Right atrium auricular region (tissue), 2 donors: ENCODE results near the gene TSG101. TPM values are rescaled to one million over a fixed set of nuclear protein-coding genes. Genes with fewer than 3 reads are reported as not detected.

Source experiments
- DNase-seq: peaks from one replicate; pipeline ENCODE4 v3.0.0-alpha.2; 2019; ENCODE audit warnings: low spot score
- H3K27ac ChIP-seq, 2 donors: fragments of 200-600 bp; sonication (generic); 1 replicate in 1 of 2; 2 replicates in 1 of 2; pipeline ENCODE4 v1.5.1; 2016 to 2019
- H3K27me3 ChIP-seq, 2 donors: fragments of 200-600 bp; sonication (generic); one replicate each; pipeline versions ENCODE4 v1.5.1 to v1.6.0; 2017 to 2019
- H3K36me3 ChIP-seq: fragments of 200-600 bp; sonication (generic); one replicate; pipeline ENCODE4 v1.5.1; 2016
- H3K4me1 ChIP-seq, 2 donors: fragments of 200-600 bp; sonication (generic); one replicate each; pipeline versions ENCODE4 v1.5.1 to v1.6.0; 2017 to 2019
- H3K4me3 ChIP-seq, 2 donors: fragments of 200-600 bp; sonication (generic); 1 replicate in 1 of 2; 2 replicates in 1 of 2; pipeline ENCODE4 v1.5.1; 2017 to 2019; ENCODE audit warnings: mild to moderate bottlenecking in 1 of 2, moderate library complexity in 1 of 2
- H3K9me3 ChIP-seq, 2 donors: fragments of 200-600 bp; sonication (generic); one replicate each; pipeline ENCODE4 v1.5.1; 2019
- CTCF ChIP-seq, 2 donors: fragments of 200-600 bp; sonication (generic); IDR thresholded peaks; one replicate each; pipeline ENCODE4 v1.5.1; 2019; ENCODE audit warnings: antibody characterized with exemption in 2 of 2
- total RNA-seq, 2 donors: library from RNA; depleted of rRNA; stranded (reverse); fragments of >200 nt; gene quantifications; one replicate each; pipeline ENCODE4 v1.1.0, GENCODE V29; 2016

TSG101 gene
- total RNA-seq, 2 donors from 2014 or later: 105 to 169 TPM

GRCh38 chr11:18485913-18486528 is 40.7 kb downstream of the TSG101 start:
- Histone ChIP-seq H3K4me3 (no peak overlapping the region), H3K27ac (no peak overlapping the region), H3K27me3 (no peaks in the 10 kb centered on the region), H3K36me3 (peaks cover 56% of the 10 kb centered on the region), H3K4me1 (no peaks in the 10 kb centered on the region), H3K9me3 (no peaks in the 10 kb centered on the region)
- no peak for DNase-seq
- TF ChIP-seq CTCF (IDR thresholded peaks at IDR 0.05): no peak

- Histone ChIP-seq H3K36me3 (peaks cover 87% of the 10 kb centered on the region), H3K27ac (no peak overlapping the region), H3K27me3 (no peaks in the 10 kb centered on the region), H3K9me3 (no peaks in the 10 kb centered on the region), H3K4me1 (no peaks in the 10 kb centered on the region), H3K4me3 (no peak overlapping the region)
- no peak for TF ChIP-seq CTCF (IDR thresholded peaks at IDR 0.05)
- no peak for DNase-seq
Observed at GRCh38 chr11:18479063-18479462, 47.7 kb downstream of the TSG101 start.

DNA sequence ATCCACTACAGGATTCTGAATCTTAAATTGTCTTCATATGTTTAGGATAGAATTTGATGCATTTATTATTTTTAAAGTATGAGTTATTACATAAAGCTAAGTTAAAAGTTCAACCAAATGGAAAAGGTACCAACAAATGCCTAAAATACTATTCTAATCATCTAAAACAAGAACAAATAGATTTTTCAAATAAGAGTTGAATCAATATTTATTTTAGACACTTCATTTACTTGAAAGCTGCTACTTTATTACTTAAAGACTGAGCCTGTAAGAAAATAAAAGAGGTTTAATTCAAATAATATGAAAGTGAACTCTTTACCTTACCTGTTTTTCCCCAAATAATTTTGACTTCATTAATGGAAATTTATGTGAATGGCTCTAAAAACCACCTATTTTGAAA is 54.2 kb downstream of the TSG101 start:
- Histone ChIP-seq H3K27ac (no peak overlapping the region), H3K27me3 (no peaks in the 10 kb centered on the region), H3K9me3 (no peaks in the 10 kb centered on the region), H3K4me1 (no peaks in the 10 kb centered on the region), H3K4me3 (no peak overlapping the region), H3K36me3 (peaks cover 24% of the 10 kb centered on the region)
- TF ChIP-seq CTCF (IDR thresholded peaks at IDR 0.05): no peak
- DNase-seq: no peak

DNA sequence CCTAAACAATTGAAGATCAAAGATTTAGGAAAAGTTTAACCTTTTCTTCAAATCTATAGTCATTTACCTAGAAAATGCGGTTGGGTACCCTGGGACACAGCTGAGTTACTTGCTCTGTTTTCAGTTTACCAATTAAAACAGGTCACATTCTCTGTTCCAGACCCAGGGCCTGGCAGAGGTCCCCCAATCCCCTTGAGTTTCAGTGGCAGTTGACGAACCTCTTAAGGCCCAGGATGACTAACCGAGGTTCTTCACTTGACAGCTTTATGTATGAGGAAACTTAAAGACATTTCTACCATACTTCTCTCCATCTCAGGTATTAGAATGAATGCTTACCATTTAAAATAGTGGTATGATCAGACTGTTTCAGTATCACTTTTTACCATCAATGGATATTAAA is 54.7 kb downstream of the TSG101 start:
- Histone ChIP-seq H3K9me3 (no peaks in the 10 kb centered on the region), H3K4me1 (no peaks in the 10 kb centered on the region), H3K36me3 (peaks cover 18% of the 10 kb centered on the region), H3K27ac (no peak overlapping the region), H3K27me3 (no peaks in the 10 kb centered on the region), H3K4me3 (no peak overlapping the region)
- DNase-seq: no peak
- no peak for TF ChIP-seq CTCF (IDR thresholded peaks at IDR 0.05)

- Histone ChIP-seq H3K4me3 (no peak overlapping the region), H3K4me1 (no peaks in the 10 kb centered on the region), H3K36me3 (no peaks in the 10 kb centered on the region), H3K27me3 (no peaks in the 10 kb centered on the region), H3K9me3 (no peaks in the 10 kb centered on the region), H3K27ac (no peak overlapping the region)
- DNase-seq: no peak
- TF ChIP-seq CTCF (IDR thresholded peaks at IDR 0.05): no peak
Observed at GRCh38 chr11:18468961-18469360, 57.8 kb downstream of the TSG101 start.

DNA sequence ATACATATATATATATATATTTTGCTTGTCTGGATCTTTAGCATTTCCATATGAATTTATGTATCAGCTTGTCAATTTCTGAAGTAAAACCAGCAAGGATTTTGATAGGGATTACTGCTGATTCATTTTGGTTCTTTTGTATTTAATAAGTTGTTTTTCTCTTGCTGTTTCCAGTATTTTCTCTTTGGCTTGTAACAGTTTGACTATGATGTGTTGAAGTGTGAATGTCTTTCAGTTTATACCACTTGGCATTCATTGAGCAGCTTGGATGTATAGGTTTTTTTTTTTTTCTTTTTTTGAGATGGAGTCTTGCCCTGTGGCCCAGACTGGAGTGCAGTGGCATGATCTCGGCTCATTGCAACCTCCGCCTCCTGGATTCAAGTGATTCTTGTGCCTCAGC is 58.7 kb downstream of the TSG101 start:
- H3K36me3 ChIP-seq: no peaks in the 10 kb centered on the region
- H3K4me1 ChIP-seq: no peaks in the 10 kb centered on the region
- no peak for DNase-seq
- no peaks in the 10 kb centered on the region for H3K27me3 ChIP-seq
- H3K27ac ChIP-seq: no peak overlapping the region
- no peak for TF ChIP-seq CTCF (IDR thresholded peaks at IDR 0.05)
- H3K4me3 ChIP-seq: no peak overlapping the region
- no peaks in the 10 kb centered on the region for H3K9me3 ChIP-seq
